GM12878 (cell line): ENCODE data around the gene ZKSCAN1. TPM values are rescaled to one million over a fixed set of nuclear protein-coding genes. Genes with fewer than 3 reads are reported as not detected.

Experiments used
- ATAC-seq: fragments of 200-7000 bp; cut with Tn5 transposase; 3 replicates; pipeline ENCODE4 v1.9.1; 2020; ENCODE audit warnings: mild to moderate bottlenecking, moderate library complexity
- BruUV-seq: library from RNA; stranded (reverse); fragments of 400-500 nt; replicated peaks from 2 replicates; lab custom pipeline; 2021; lab: Mats Ljungman, UMichigan
- CTCF ChIA-PET: fragments of 300-600 bp; sonication (Branson Sonifier 250); formaldehyde crosslinking; extraction: SDS; loops from one replicate; lab custom pipeline; 2021; ENCODE audit warnings: inconsistent platforms; lab: Yijun Ruan, JAX
- POLR2A ChIA-PET: fragments of 350-600 bp; formaldehyde crosslinking; extraction: SDS; loops from one replicate; lab custom pipeline; 2021; ENCODE audit warnings: inconsistent platforms; lab: Charles Lee
- RAD21 ChIA-PET: fragments of 300-600 bp; sonication (Branson Sonifier 250); formaldehyde crosslinking; loops from one replicate; lab custom pipeline; 2023; ENCODE audit warnings: antibody characterized with exemption; ENCODE audit not compliant: unreplicated experiment; lab: Charles Lee
- SMC1A ChIA-PET: fragments of 300-600 bp; sonication (Branson Sonifier 250); formaldehyde crosslinking; loops from one replicate; lab custom pipeline; 2023; ENCODE audit not compliant: unreplicated experiment, uncharacterized antibody; lab: Charles Lee
- DNase-seq: peaks from one replicate; pipeline ENCODE4 v3.0.0-alpha.2; 2011; ENCODE audit warnings: low read depth, low spot score
- FAIRE-seq: peaks from 3 replicates; lab custom pipeline; 2011; peaks lifted over from hg19 to GRCh38; lab: Jason Lieb, UNC
- H2AFZ ChIP-seq: 2 replicates; pipeline ENCODE4 v1.6.0; 2011; ENCODE audit warnings: low read depth, low read length, control low read depth; ENCODE audit not compliant: control insufficient read depth
- H3K27ac ChIP-seq: 2 replicates; pipeline ENCODE4 v1.5.1; 2011; ENCODE audit warnings: control low read depth; ENCODE audit not compliant: control insufficient read depth, insufficient read depth
- H3K27me3 ChIP-seq, 2 experiments: replicated peaks in 1 of 2; 2 replicates each; pipeline versions ENCODE4 v1.6.0 to v1.6.1; 2011; ENCODE audit warnings: low read length in 1 of 2; ENCODE audit not compliant: control insufficient read depth in 2 of 2, insufficient read depth in 2 of 2
- H3K36me3 ChIP-seq, 2 experiments: 2 replicates each; pipeline ENCODE4 v1.5.1; 2011; ENCODE audit warnings: low read length in 1 of 2; ENCODE audit not compliant: control insufficient read depth in 2 of 2, insufficient read depth in 2 of 2
- H3K4me1 ChIP-seq: 2 replicates; pipeline ENCODE4 v1.6.1; 2011; ENCODE audit warnings: mild to moderate bottlenecking, low read length, moderate library complexity, mixed read lengths; ENCODE audit not compliant: control insufficient read depth, insufficient read depth
- H3K4me2 ChIP-seq: 2 replicates; pipeline ENCODE4 v1.6.0; 2011; ENCODE audit warnings: control low read depth; ENCODE audit not compliant: control insufficient read depth, insufficient read depth
- H3K4me3 ChIP-seq: fragments of 200-600 bp; sonication (generic); 2 replicates; pipeline ENCODE4 v1.5.1; 2016
- H3K79me2 ChIP-seq: 2 replicates; pipeline ENCODE4 v1.6.0; 2011; ENCODE audit warnings: low read length; ENCODE audit not compliant: control insufficient read depth, insufficient read depth
- H3K9ac ChIP-seq: 2 replicates; pipeline ENCODE4 v1.8.0; 2011; ENCODE audit warnings: low read length, control low read depth, mixed read lengths; ENCODE audit not compliant: control insufficient read depth, insufficient read depth
- H3K9me3 ChIP-seq: replicated peaks from 3 replicates; pipeline ENCODE4 v1.5.1; 2011; ENCODE audit warnings: mild to moderate bottlenecking, low read length; ENCODE audit not compliant: control insufficient read depth, insufficient read depth
- H4K20me1 ChIP-seq: 2 replicates; pipeline ENCODE4 v1.6.0; 2011; ENCODE audit not compliant: control insufficient read depth, insufficient read depth
- BHLHE40 ChIP-seq, 2 experiments: fragments of 450-650 bp in 1 of 2; IDR thresholded peaks; 2 replicates each; pipeline ENCODE4 v1.6.1; 2011 to 2017; ENCODE audit warnings: low read depth in 2 of 2, borderline replicate concordance in 1 of 2, improper control_type of control experiment in 1 of 2, low read length in 1 of 2, mild to moderate bottlenecking in 1 of 2
- HCFC1 ChIP-seq: fragments of 150-350 bp; IDR thresholded peaks from 2 replicates; pipeline ENCODE4 v1.6.1; 2014; ENCODE audit warnings: low read length
- MTA3 ChIP-seq: IDR thresholded peaks from 2 replicates; pipeline ENCODE4 v1.6.1; 2012; ENCODE audit warnings: low read length, inconsistent platforms, borderline replicate concordance
- NFIC ChIP-seq: IDR thresholded peaks from 2 replicates; pipeline ENCODE4 v1.6.1; 2012; ENCODE audit warnings: low read depth, mild to moderate bottlenecking, inconsistent platforms, low read length, moderate library complexity
- PAX5 ChIP-seq: IDR thresholded peaks from 2 replicates; pipeline ENCODE4 v1.6.1; 2011; ENCODE audit warnings: low read depth, low read length, borderline replicate concordance
- SREBF1 ChIP-seq: IDR thresholded peaks from 2 replicates; pipeline ENCODE4 v1.6.1; 2012; ENCODE audit warnings: mild to moderate bottlenecking, low read length
- SUZ12 ChIP-seq: fragments of 200-600 bp; sonication (generic); IDR thresholded peaks from one replicate; pipeline ENCODE4 v1.6.1; 2018; ENCODE audit warnings: antibody characterized with exemption, mild to moderate bottlenecking; ENCODE audit not compliant: unreplicated experiment
- WRNIP1 ChIP-seq: IDR thresholded peaks from 2 replicates; pipeline ENCODE4 v1.6.1; 2011; ENCODE audit warnings: low read depth, low read length, improper control_type of control experiment, borderline replicate concordance
- YBX1 ChIP-seq: fragments of 450-650 bp; IDR thresholded peaks from 2 replicates; pipeline ENCODE4 v1.6.1; 2016; ENCODE audit warnings: antibody characterized with exemption
- ZNF274 ChIP-seq: IDR thresholded peaks from one replicate; pipeline ENCODE4 v1.8.0; 2011; ENCODE audit not compliant: insufficient read length, insufficient read depth
- WGBS: methylation state at CpG from one replicate; pipeline ENCODE4 v1.1.6; 2016; ENCODE audit warnings: low lambda C conversion rate; ENCODE audit not compliant: insufficient replicate concordance, insufficient coverage; ENCODE audit errors: missing lambda C conversion rate; 5-methylcytosine and 5-hydroxymethylcytosine counted together
- in situ Hi-C: fragments of 300-500 bp; cut with MboI; formaldehyde crosslinking; loops from 9 replicates; pipeline ENCODE4 v1.14.3; 2018; ENCODE audit warnings: mixed read lengths
- intact Hi-C: fragments of 100-400 bp; cut with micrococcal nuclease; formaldehyde crosslinking; loops from one replicate; pipeline ENCODE4 v1.14.2; 2022; ENCODE audit not compliant: unreplicated experiment
- polyA plus RNA-seq, 11 experiments: library from polyadenylated mRNA; depleted of rRNA in 4 of 11; unstranded in 6 of 11; stranded (reverse) in 5 of 11; fragments of >200 nt; fragmentation: Nextera tagmentation in 4 of 11; fragmentation: Illumina TruSeq in 1 of 11; extraction: Ambion mirVana in 4 of 11; extraction: Trizol in 1 of 11; gene quantifications; 1 replicate in 1 of 11; 2 replicates in 10 of 11; pipeline versions ENCODE4 v1.2.1 to v1.2.3, GENCODE V29; 2011 to 2016; ENCODE audit warnings: inconsistent platforms in 2 of 11, missing spikeins in 2 of 11, low read depth in 1 of 11
- total RNA-seq, 4 experiments: library from RNA; depleted of rRNA in 3 of 4; stranded (reverse); fragments of >200 nt in 3 of 4; fragmentation: Illumina TruSeq in 1 of 4; extraction: Trizol in 1 of 4; gene quantifications; 2 replicates each; pipeline versions ENCODE4 v1.2.1 to v1.2.3, GENCODE V29; 2013 to 2021

ZKSCAN1 gene
- total and polyA plus RNA-seq, 10 of the 15 experiments (the other 5 are each of a cell fraction or from before 2014, with no cell fraction given), result 3.2 to 34.4 (median 18.1) TPM

GRCh38 chr7:100024020-100024619 is 8.7 kb downstream of the ZKSCAN1 start:
- ATAC-seq (no peak), FAIRE-seq (no peak), DNase-seq (no peak)
- no TSS peak for BruUV-seq
- ChIA-PET POLR2A (no interaction called here), RAD21 (no interaction called here), CTCF (no interaction called here), SMC1A (no interaction called here)
- Histone ChIP-seq H3K4me3 (no peak overlapping the region), H3K27me3 (no peaks in the 10 kb centered on the region), H3K27ac (no peak overlapping the region), H4K20me1 (no peaks in the 10 kb centered on the region), H3K36me3 (peaks cover 11 to 12% of the 10 kb centered on the region in 2 experiments; a peak in 3 of 4 replicates), H3K9ac (no peak overlapping the region), H3K4me2 (no peak overlapping the region), H2AFZ (no peak overlapping the region), H3K9me3 (no peaks in the 10 kb centered on the region), H3K4me1 (peaks cover 5% of the 10 kb centered on the region; the same call in 1 of the 2 replicates), H3K79me2 (peaks cover 13% of the 10 kb centered on the region)
- 64% methylated on average over 12 of the region's 12 CpGs for WGBS
- TF ChIP-seq SUZ12, result no peak
- no peak for TF ChIP-seq WRNIP1
- TF ChIP-seq PAX5, result no peak
- TF ChIP-seq YBX1, result no peak
- no peak for TF ChIP-seq NFIC
- no peak for TF ChIP-seq MTA3
- TF ChIP-seq BHLHE40 (IDR thresholded peaks at IDR 0.05; ENCODE audit: borderline replicate concordance in 1 of 2, low read depth in 2 of 2, low read length in 1 of 2), result no peak
- no peak for TF ChIP-seq SREBF1
- TF ChIP-seq HCFC1, result no peak
- TF ChIP-seq ZNF274, result no peak
- in situ Hi-C loops, result no loop called here
- intact Hi-C loops, result no loop called here
